SIG-M5 (cell line): ENCODE results near the gene NT5DC1.

Source experiments
- DNase-seq: peaks from one replicate; lab custom pipeline; 2025; lab: John Stamatoyannopoulos, UW

Gene NT5DC1

GRCh38 chr6:116100419-116101301, at the start of gene NT5DC1:
TSS of gene NT5DC1 (plus strand) at chr6:116100853. CDS start at chr6:116100931, 78 bp downstream.
- no peak for DNase-seq

- no peak for DNase-seq
Measured at GRCh38 chr6:116051244-116051643, 49.4 kb upstream of the NT5DC1 start.

GRCh38 chr6:116055513-116055912, 45.1 kb upstream of the NT5DC1 start:
- DNase-seq, result no peak

GRCh38 chr6:116057766-116058165, 42.9 kb upstream of the NT5DC1 start:
- DNase-seq, result no peak

GRCh38 chr6:116059713-116060571, 40.7 kb upstream of the NT5DC1 start:
- no peak for DNase-seq

- DNase-seq, result no peak
Measured at GRCh38 chr6:116060572-116061283, 39.9 kb upstream of the NT5DC1 start, which contains the start of gene FRK. TSS of gene FRK (minus strand) at chr6:116060891. CDS start at chr6:116060311, 580 bp downstream.

- DNase-seq, result no peak
Measured at GRCh38 chr6:116062496-116062895, 38.2 kb upstream of the NT5DC1 start.

GRCh38 chr6:116064666-116065065, 36.0 kb upstream of the NT5DC1 start:
- no peak for DNase-seq

- DNase-seq, result no peak
Measured at GRCh38 chr6:116066789-116067188, 33.9 kb upstream of the NT5DC1 start.

GRCh38 chr6:116070101-116070500, 30.6 kb upstream of the NT5DC1 start:
- no peak for DNase-seq

GRCh38 chr6:116070616-116071389, 29.9 kb upstream of the NT5DC1 start:
- DNase-seq, result no peak

GRCh38 chr6:116072368-116072767, 28.3 kb upstream of the NT5DC1 start:
- DNase-seq, result no peak

GRCh38 chr6:116073765-116074440, 26.8 kb upstream of the NT5DC1 start:
- DNase-seq, result no peak

- no peak for DNase-seq
Measured at GRCh38 chr6:116074732-116075390, 25.8 kb upstream of the NT5DC1 start.

GRCh38 chr6:116078522-116078921, 22.1 kb upstream of the NT5DC1 start:
- DNase-seq, result no peak

- no peak for DNase-seq
Measured at GRCh38 chr6:116078945-116079344, 21.7 kb upstream of the NT5DC1 start.

- no peak for DNase-seq
Measured at GRCh38 chr6:116083052-116083451, 17.6 kb upstream of the NT5DC1 start.

- no peak for DNase-seq
Measured at GRCh38 chr6:116084284-116084683, 16.4 kb upstream of the NT5DC1 start.

- DNase-seq, result no peak
Measured at GRCh38 chr6:116087437-116088027, 13.1 kb upstream of the NT5DC1 start.

GRCh38 chr6:116088946-116089345, 11.7 kb upstream of the NT5DC1 start:
- no peak for DNase-seq
